KMS-11 (cell line): ENCODE data around the gene UBN1.

Experiments used
- H2AFZ ChIP-seq: fragments of 200-600 bp; sonication (generic); 2 replicates; pipeline ENCODE4 v1.6.1; 2016; ENCODE audit warnings: antibody characterized with exemption, mixed run types, low read depth
- H3K27ac ChIP-seq: fragments of 200-600 bp; sonication (generic); 2 replicates; pipeline ENCODE4 v1.6.1; 2016; ENCODE audit warnings: mild to moderate bottlenecking, mixed run types
- H3K27me3 ChIP-seq: fragments of 200-600 bp; sonication (generic); 2 replicates; pipeline ENCODE4 v1.6.1; 2017; ENCODE audit warnings: mild to moderate bottlenecking, low read depth, mixed run types, moderate library complexity; ENCODE audit not compliant: insufficient read depth
- H3K36me3 ChIP-seq: fragments of 200-600 bp; sonication (generic); 2 replicates; pipeline ENCODE4 v1.6.1; 2017; ENCODE audit warnings: mild to moderate bottlenecking, mixed run types; ENCODE audit not compliant: insufficient read depth
- H3K4me1 ChIP-seq: fragments of 200-600 bp; sonication (generic); 2 replicates; pipeline ENCODE4 v1.6.1; 2016; ENCODE audit warnings: mild to moderate bottlenecking, low read depth, mixed run types; ENCODE audit not compliant: poor library complexity, severe bottlenecking
- H3K4me2 ChIP-seq: fragments of 200-600 bp; sonication (generic); 2 replicates; pipeline ENCODE4 v1.7.0; 2016; ENCODE audit warnings: mild to moderate bottlenecking, mixed run types
- H3K4me3 ChIP-seq: fragments of 200-600 bp; sonication (generic); IDR thresholded peaks from 2 replicates; pipeline ENCODE4 v1.6.1; 2017; ENCODE audit warnings: low read depth, low read length, mixed read lengths; ENCODE audit not compliant: insufficient read depth
- H3K79me2 ChIP-seq: fragments of 200-600 bp; sonication (generic); 2 replicates; pipeline ENCODE4 v1.6.1; 2016; ENCODE audit warnings: low read depth, mixed run types; ENCODE audit not compliant: insufficient read depth
- H3K9ac ChIP-seq: fragments of 200-600 bp; sonication (generic); 2 replicates; pipeline ENCODE4 v1.6.1; 2016; ENCODE audit warnings: mild to moderate bottlenecking, mixed run types
- H4K20me1 ChIP-seq: fragments of 200-600 bp; sonication (generic); 2 replicates; pipeline ENCODE4 v1.6.1; 2016; ENCODE audit warnings: mild to moderate bottlenecking, mixed run types; ENCODE audit not compliant: insufficient read depth
- TF ChIP-seq, protein P1 (sequence below): fragments of 200-600 bp; sonication (generic); conservative IDR thresholded peaks from 2 replicates; pipeline ENCODE4 v1.6.1; 2017; ENCODE audit warnings: low read depth, mild to moderate bottlenecking, antibody characterized with exemption, low read length, moderate library complexity, mixed read lengths

The UBN1 gene

DNA sequence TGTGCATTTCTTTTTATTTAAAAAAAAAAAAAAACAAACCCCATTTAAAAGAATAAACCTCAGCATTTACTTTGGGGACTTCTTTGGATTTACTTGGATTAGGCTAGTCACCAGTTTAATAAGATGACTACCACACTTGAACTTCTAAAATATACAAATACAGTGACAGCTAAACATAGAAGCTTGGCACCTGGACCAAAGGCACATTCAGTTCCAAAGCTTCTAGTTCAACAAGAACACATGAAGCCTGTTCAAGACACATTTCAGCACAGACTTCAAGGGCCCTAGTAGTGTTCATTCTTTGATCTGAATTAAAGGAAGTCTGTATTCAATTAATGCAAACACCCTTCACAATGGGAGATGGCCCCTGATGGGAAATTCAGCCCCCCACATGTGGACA lies 33.2 kb upstream of the UBN1 start:
- Histone ChIP-seq H4K20me1 (no peaks in the 10 kb centered on the region), H3K27me3 (no peaks in the 10 kb centered on the region), H3K27ac (no peak overlapping the region), H3K4me3 (no peak overlapping the region), H3K9ac (no peak overlapping the region), H3K36me3 (peaks cover 19% of the 10 kb centered on the region; the same call in 1 of the 2 replicates), H3K79me2 (no peaks in the 10 kb centered on the region), H3K4me2 (no peak overlapping the region), H3K4me1 (no peaks in the 10 kb centered on the region), H2AFZ (no peak overlapping the region)
- TF ChIP-seq, protein P1, sequence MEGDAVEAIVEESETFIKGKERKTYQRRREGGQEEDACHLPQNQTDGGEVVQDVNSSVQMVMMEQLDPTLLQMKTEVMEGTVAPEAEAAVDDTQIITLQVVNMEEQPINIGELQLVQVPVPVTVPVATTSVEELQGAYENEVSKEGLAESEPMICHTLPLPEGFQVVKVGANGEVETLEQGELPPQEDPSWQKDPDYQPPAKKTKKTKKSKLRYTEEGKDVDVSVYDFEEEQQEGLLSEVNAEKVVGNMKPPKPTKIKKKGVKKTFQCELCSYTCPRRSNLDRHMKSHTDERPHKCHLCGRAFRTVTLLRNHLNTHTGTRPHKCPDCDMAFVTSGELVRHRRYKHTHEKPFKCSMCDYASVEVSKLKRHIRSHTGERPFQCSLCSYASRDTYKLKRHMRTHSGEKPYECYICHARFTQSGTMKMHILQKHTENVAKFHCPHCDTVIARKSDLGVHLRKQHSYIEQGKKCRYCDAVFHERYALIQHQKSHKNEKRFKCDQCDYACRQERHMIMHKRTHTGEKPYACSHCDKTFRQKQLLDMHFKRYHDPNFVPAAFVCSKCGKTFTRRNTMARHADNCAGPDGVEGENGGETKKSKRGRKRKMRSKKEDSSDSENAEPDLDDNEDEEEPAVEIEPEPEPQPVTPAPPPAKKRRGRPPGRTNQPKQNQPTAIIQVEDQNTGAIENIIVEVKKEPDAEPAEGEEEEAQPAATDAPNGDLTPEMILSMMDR = no peak

DNA sequence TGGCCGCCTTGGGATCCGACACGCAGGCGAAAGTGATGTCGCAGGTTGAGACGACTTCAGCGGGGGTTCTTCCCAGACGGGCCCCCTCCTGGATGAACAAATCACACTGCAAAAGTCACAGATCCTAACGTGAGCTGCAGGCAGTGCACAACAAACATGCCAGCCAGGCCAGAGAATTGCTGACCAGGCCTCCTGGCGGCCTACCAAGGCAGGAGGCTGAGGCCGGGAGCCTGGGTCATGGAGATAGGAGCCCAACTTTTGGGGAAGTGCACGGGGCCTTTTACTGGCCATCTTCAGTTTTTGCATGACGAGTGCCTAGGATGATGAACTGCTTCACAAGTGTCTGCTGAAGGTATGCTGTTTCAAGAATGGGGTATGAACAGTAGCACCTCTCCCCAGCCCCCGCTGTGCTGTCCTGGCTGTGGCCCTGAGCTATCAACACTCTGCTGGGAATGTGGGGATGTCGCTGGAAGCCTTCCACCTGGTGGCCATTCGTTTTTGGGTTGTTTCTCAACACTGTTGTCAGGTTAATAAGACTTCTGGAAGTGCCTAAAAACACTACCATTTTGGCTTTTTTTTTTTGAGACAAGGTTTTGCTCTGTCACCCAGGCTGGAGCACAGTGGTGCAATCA lies 32.6 kb upstream of the UBN1 start:
- Histone ChIP-seq H3K27me3 (no peaks in the 10 kb centered on the region), H3K4me1 (no peaks in the 10 kb centered on the region), H4K20me1 (no peaks in the 10 kb centered on the region), H3K4me2 (no peak overlapping the region), H3K36me3 (peaks cover 19% of the 10 kb centered on the region; the same call in 1 of the 2 replicates), H2AFZ (no peak overlapping the region), H3K79me2 (no peaks in the 10 kb centered on the region), H3K9ac (no peak overlapping the region), H3K27ac (no peak overlapping the region), H3K4me3 (no peak overlapping the region)
- TF ChIP-seq, protein P1 = no peak

DNA sequence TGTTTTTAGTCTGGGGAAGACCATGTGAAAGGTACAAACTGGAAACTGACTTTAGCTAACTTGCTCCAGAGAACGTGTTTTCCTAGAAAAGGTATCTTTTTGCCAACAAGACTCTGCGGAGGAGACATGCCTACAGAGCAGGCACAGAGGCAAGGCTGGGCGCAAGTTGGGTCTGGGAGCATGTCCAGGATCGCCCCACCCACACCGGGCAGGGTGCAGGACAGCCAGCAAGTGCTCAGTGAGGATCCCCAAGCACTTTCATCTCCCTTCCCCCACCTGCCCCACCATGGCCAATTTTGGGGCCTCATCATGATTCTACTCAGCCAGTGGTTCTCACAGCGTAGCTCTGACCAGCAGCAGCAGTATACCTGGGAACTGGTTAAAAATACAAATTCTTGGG lies 26.6 kb upstream of the UBN1 start:
- Histone ChIP-seq H3K9ac (no peak overlapping the region), H3K4me3 (no peak overlapping the region), H3K4me1 (no peaks in the 10 kb centered on the region), H3K79me2 (no peaks in the 10 kb centered on the region), H3K4me2 (no peak overlapping the region), H3K27me3 (no peaks in the 10 kb centered on the region), H3K36me3 (peaks cover 5% of the 10 kb centered on the region; the same call in 1 of the 2 replicates), H4K20me1 (no peaks in the 10 kb centered on the region), H3K27ac (no peak overlapping the region), H2AFZ (no peak overlapping the region)
- TF ChIP-seq, protein P1 = no peak

DNA sequence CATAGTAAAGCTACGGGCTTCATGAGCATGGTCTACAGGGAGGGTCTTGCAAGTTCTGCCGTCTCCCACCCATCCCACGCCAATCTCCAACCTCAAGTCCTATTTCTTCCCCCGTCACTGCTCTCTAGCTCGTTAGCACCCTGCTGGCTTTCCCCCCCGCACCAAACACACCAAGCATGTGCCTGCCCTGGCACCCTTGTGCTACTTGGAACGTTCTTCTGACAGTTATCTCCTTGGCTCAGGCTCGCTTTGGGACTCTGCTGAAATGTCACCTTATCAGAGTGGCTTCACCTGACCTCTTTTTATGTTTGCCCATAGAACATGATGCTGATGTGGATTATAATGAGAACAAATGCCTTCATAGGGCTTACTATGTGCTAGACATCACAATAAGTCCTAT lies 22.1 kb upstream of the UBN1 start:
- Histone ChIP-seq H3K79me2 (no peaks in the 10 kb centered on the region), H3K4me2 (no peak overlapping the region), H3K9ac (no peak overlapping the region), H3K4me1 (no peaks in the 10 kb centered on the region), H4K20me1 (no peaks in the 10 kb centered on the region), H3K27me3 (no peaks in the 10 kb centered on the region), H2AFZ (no peak overlapping the region), H3K4me3 (no peak overlapping the region), H3K27ac (no peak overlapping the region), H3K36me3 (peaks cover 10% of the 10 kb centered on the region; the same call in 1 of the 2 replicates)
- TF ChIP-seq, protein P1 = no peak
